K562 (cell line): Measurements from ENCODE around the gene HEATR9. TPM values are rescaled to one million over a fixed set of nuclear protein-coding genes. Genes with fewer than 3 reads are reported as not detected.

ENCODE experiments used
- ZNF449 ChIP-seq: fragments of 250-450 bp; sonication (Bioruptor Pico); IDR thresholded peaks from 2 replicates; pipeline ENCODE4 v1.8.0; 2022; ENCODE audit warnings: moderate library complexity, mild to moderate bottlenecking, inconsistent platforms
- polyA plus RNA-seq, 8 experiments: library from polyadenylated mRNA; depleted of rRNA in 4 of 8; stranded (reverse) in 5 of 8; unstranded in 3 of 8; fragments of >200 nt; fragmentation: Nextera tagmentation in 2 of 8; fragmentation: Illumina TruSeq in 1 of 8; extraction: Ambion mirVana in 2 of 8; extraction: Trizol in 1 of 8; gene quantifications; 2 replicates each; pipeline versions ENCODE4 v1.2.1 to v1.2.3, GENCODE V29; 2011 to 2014; ENCODE audit warnings: inconsistent platforms in 1 of 8, missing spikeins in 1 of 8
- small RNA-seq: library from RNA; depleted of rRNA; stranded (forward); fragments of <200 nt; gene quantifications from one replicate; pipeline ENCODE3, GENCODE V24; 2014
- total RNA-seq, 7 experiments: library from RNA; depleted of rRNA in 6 of 7; stranded (reverse); fragments of >200 nt in 6 of 7; fragmentation: Illumina TruSeq in 2 of 7; extraction: Trizol in 2 of 7; gene quantifications; 2 replicates each; pipeline versions ENCODE4 v1.2.1 to v1.2.3, GENCODE V29; 2011 to 2021; ENCODE audit warnings: low replicate concordance in 1 of 7

Gene HEATR9
- total and polyA plus RNA-seq, 9 of the 15 experiments (the other 6 are each of a cell fraction or from before 2014, with no cell fraction given): not detected

GRCh38 chr17:35807371-35808144, 61.1 kb downstream of the HEATR9 start (continued):
- no peak for TF ChIP-seq ZNF449 (CRISPR knock-in tag)

Small RNA genes within 50 kb of the gene (small RNA-seq; reads per million reads assigned to genes)
- gene RF00100: 855 reads per million, percentile 99 among the genes with 10 or more reads in this experiment

Other genes with a start within 250 kb of the HEATR9 start
Only the 7 nearest of the 15 such genes appear.
- not detected in 2 replicates for gene C17orf50, start 108.0 kb downstream of the HEATR9 start, total RNA-seq (2014; rRNA removed)
- gene C17orf50, start 108.0 kb downstream of the HEATR9 start, total RNA-seq (2014; rRNA removed; fragmentation: Illumina TruSeq; extraction: Trizol): not detected in 2 replicates
- not detected in 2 replicates for gene C17orf50, start 108.0 kb downstream of the HEATR9 start, total RNA-seq (2015; rRNA removed; fragmentation: Illumina TruSeq; extraction: Trizol)
- gene C17orf50, start 108.0 kb downstream of the HEATR9 start, total RNA-seq (2021): not detected in 2 replicates
- not detected in 2 replicates for gene C17orf50, start 108.0 kb downstream of the HEATR9 start, polyA plus RNA-seq (2011; rRNA removed)
- gene C17orf50, start 108.0 kb downstream of the HEATR9 start, polyA plus RNA-seq (2014; fragmentation: Illumina TruSeq; extraction: Trizol): not detected in 2 replicates
- not detected for gene C17orf50, start 108.0 kb downstream of the HEATR9 start, polyA plus RNA-seq (2014; fragmentation: Nextera tagmentation; extraction: Ambion mirVana)
- gene C17orf50, start 108.0 kb downstream of the HEATR9 start, polyA plus RNA-seq (2014; rRNA removed): not detected in 2 replicates
- not detected in 2 replicates for gene MMP28, start 73.2 kb downstream of the HEATR9 start, total RNA-seq (2014; rRNA removed)
- not detected in 2 replicates for gene MMP28, start 73.2 kb downstream of the HEATR9 start, total RNA-seq (2014; rRNA removed; fragmentation: Illumina TruSeq; extraction: Trizol)
- gene MMP28, start 73.2 kb downstream of the HEATR9 start, total RNA-seq (2015; rRNA removed; fragmentation: Illumina TruSeq; extraction: Trizol): not detected in 2 replicates
- not detected in 2 replicates for gene MMP28, start 73.2 kb downstream of the HEATR9 start, total RNA-seq (2021)
- not detected in 2 replicates for gene MMP28, start 73.2 kb downstream of the HEATR9 start, polyA plus RNA-seq (2011; rRNA removed)
- not detected in 2 replicates for gene MMP28, start 73.2 kb downstream of the HEATR9 start, polyA plus RNA-seq (2014; fragmentation: Illumina TruSeq; extraction: Trizol)
- gene MMP28, start 73.2 kb downstream of the HEATR9 start, polyA plus RNA-seq (2014; fragmentation: Nextera tagmentation; extraction: Ambion mirVana): not detected
- not detected in 2 replicates for gene MMP28, start 73.2 kb downstream of the HEATR9 start, polyA plus RNA-seq (2014; rRNA removed)
- 50.2 and 54.5 TPM in 2 replicates for gene TAF15, start 59.4 kb downstream of the HEATR9 start, total RNA-seq (2014; rRNA removed)
- gene TAF15, start 59.4 kb downstream of the HEATR9 start, total RNA-seq (2014; rRNA removed; fragmentation: Illumina TruSeq; extraction: Trizol): 56.8 and 64.3 TPM in 2 replicates
- 45.9 and 50.7 TPM in 2 replicates for gene TAF15, start 59.4 kb downstream of the HEATR9 start, total RNA-seq (2015; rRNA removed; fragmentation: Illumina TruSeq; extraction: Trizol)
- 178 and 213 TPM in 2 replicates for gene TAF15, start 59.4 kb downstream of the HEATR9 start, total RNA-seq (2021)
- 60.0 and 77.7 TPM in 2 replicates for gene TAF15, start 59.4 kb downstream of the HEATR9 start, polyA plus RNA-seq (2011; rRNA removed)
- gene TAF15, start 59.4 kb downstream of the HEATR9 start, polyA plus RNA-seq (2014; fragmentation: Illumina TruSeq; extraction: Trizol): 267 and 272 TPM in 2 replicates
- gene TAF15, start 59.4 kb downstream of the HEATR9 start, polyA plus RNA-seq (2014; fragmentation: Nextera tagmentation; extraction: Ambion mirVana): 10 to 100 TPM in 1 of 2 experiments, 1 to 10 TPM in 1; 4.1 to 22.7 TPM
- gene TAF15, start 59.4 kb downstream of the HEATR9 start, polyA plus RNA-seq (2014; rRNA removed): 142 and 171 TPM in 2 replicates
- gene CCL5, start 11.5 kb upstream of the HEATR9 start, total RNA-seq (2014; rRNA removed): 0.08 and 0.18 TPM in 2 replicates
- 0.16 TPM in 1 of 2 replicates, not detected in the other for gene CCL5, start 11.5 kb upstream of the HEATR9 start, total RNA-seq (2014; rRNA removed; fragmentation: Illumina TruSeq; extraction: Trizol)
- 0.18 and 0.23 TPM in 2 replicates for gene CCL5, start 11.5 kb upstream of the HEATR9 start, total RNA-seq (2015; rRNA removed; fragmentation: Illumina TruSeq; extraction: Trizol)
- 0.56 and 0.58 TPM in 2 replicates for gene CCL5, start 11.5 kb upstream of the HEATR9 start, total RNA-seq (2021)
- 0.08 and 0.53 TPM in 2 replicates for gene CCL5, start 11.5 kb upstream of the HEATR9 start, polyA plus RNA-seq (2011; rRNA removed)
- gene CCL5, start 11.5 kb upstream of the HEATR9 start, polyA plus RNA-seq (2014; fragmentation: Illumina TruSeq; extraction: Trizol): 0.43 TPM in 2 replicates
- under 1 TPM; 0.46 to 0.59 TPM for gene CCL5, start 11.5 kb upstream of the HEATR9 start, polyA plus RNA-seq (2014; fragmentation: Nextera tagmentation; extraction: Ambion mirVana)
- gene CCL5, start 11.5 kb upstream of the HEATR9 start, polyA plus RNA-seq (2014; rRNA removed): 0.30 and 0.49 TPM in 2 replicates
- 2.5 and 3.9 TPM in 2 replicates for gene RDM1, start 61.9 kb upstream of the HEATR9 start, total RNA-seq (2014; rRNA removed)
- 4.8 and 5.6 TPM in 2 replicates for gene RDM1, start 61.9 kb upstream of the HEATR9 start, total RNA-seq (2014; rRNA removed; fragmentation: Illumina TruSeq; extraction: Trizol)
- gene RDM1, start 61.9 kb upstream of the HEATR9 start, total RNA-seq (2015; rRNA removed; fragmentation: Illumina TruSeq; extraction: Trizol): 2.9 and 3.0 TPM in 2 replicates
- 5.0 and 5.7 TPM in 2 replicates for gene RDM1, start 61.9 kb upstream of the HEATR9 start, total RNA-seq (2021)
- 8.3 and 9.6 TPM in 2 replicates for gene RDM1, start 61.9 kb upstream of the HEATR9 start, polyA plus RNA-seq (2011; rRNA removed)
- gene RDM1, start 61.9 kb upstream of the HEATR9 start, polyA plus RNA-seq (2014; fragmentation: Illumina TruSeq; extraction: Trizol): 5.4 and 7.0 TPM in 2 replicates
- 10 to 100 TPM in 1 of 2 experiments, 1 to 10 TPM in 1; 8.5 to 11.2 TPM for gene RDM1, start 61.9 kb upstream of the HEATR9 start, polyA plus RNA-seq (2014; fragmentation: Nextera tagmentation; extraction: Ambion mirVana)
- 6.1 and 6.5 TPM in 2 replicates for gene RDM1, start 61.9 kb upstream of the HEATR9 start, polyA plus RNA-seq (2014; rRNA removed)
- not detected in 2 replicates for gene LYZL6, start 74.8 kb upstream of the HEATR9 start, total RNA-seq (2014; rRNA removed)
- not detected in 2 replicates for gene LYZL6, start 74.8 kb upstream of the HEATR9 start, total RNA-seq (2014; rRNA removed; fragmentation: Illumina TruSeq; extraction: Trizol)
- not detected in 2 replicates for gene LYZL6, start 74.8 kb upstream of the HEATR9 start, total RNA-seq (2015; rRNA removed; fragmentation: Illumina TruSeq; extraction: Trizol)
- not detected in 2 replicates for gene LYZL6, start 74.8 kb upstream of the HEATR9 start, total RNA-seq (2021)
- not detected in 2 replicates for gene LYZL6, start 74.8 kb upstream of the HEATR9 start, polyA plus RNA-seq (2011; rRNA removed)
- gene LYZL6, start 74.8 kb upstream of the HEATR9 start, polyA plus RNA-seq (2014; fragmentation: Illumina TruSeq; extraction: Trizol): not detected in 2 replicates
- not detected for gene LYZL6, start 74.8 kb upstream of the HEATR9 start, polyA plus RNA-seq (2014; fragmentation: Nextera tagmentation; extraction: Ambion mirVana)
- gene LYZL6, start 74.8 kb upstream of the HEATR9 start, polyA plus RNA-seq (2014; rRNA removed): not detected in 2 replicates
- not detected in 2 replicates for gene CCL16, start 112.6 kb upstream of the HEATR9 start, total RNA-seq (2014; rRNA removed)
- gene CCL16, start 112.6 kb upstream of the HEATR9 start, total RNA-seq (2014; rRNA removed; fragmentation: Illumina TruSeq; extraction: Trizol): not detected in 2 replicates
- not detected in 2 replicates for gene CCL16, start 112.6 kb upstream of the HEATR9 start, total RNA-seq (2015; rRNA removed; fragmentation: Illumina TruSeq; extraction: Trizol)
- not detected in 2 replicates for gene CCL16, start 112.6 kb upstream of the HEATR9 start, total RNA-seq (2021)
- not detected in 2 replicates for gene CCL16, start 112.6 kb upstream of the HEATR9 start, polyA plus RNA-seq (2011; rRNA removed)
- gene CCL16, start 112.6 kb upstream of the HEATR9 start, polyA plus RNA-seq (2014; fragmentation: Illumina TruSeq; extraction: Trizol): not detected in 2 replicates
- not detected for gene CCL16, start 112.6 kb upstream of the HEATR9 start, polyA plus RNA-seq (2014; fragmentation: Nextera tagmentation; extraction: Ambion mirVana)
- not detected in 2 replicates for gene CCL16, start 112.6 kb upstream of the HEATR9 start, polyA plus RNA-seq (2014; rRNA removed)